OCI-LY3 (cell line): Measurements from ENCODE around the gene ITPR1.

Experiments
- EZH2phosphoT487 ChIP-seq: fragments of 200-600 bp; shearing (Covaris generic); IDR thresholded peaks from 2 replicates; pipeline ENCODE4 v1.6.1; 2018; ENCODE audit warnings: antibody characterized with exemption, mixed run types, low read depth
- TF ChIP-seq, protein P1 (sequence below): fragments of 200-600, 300-600 bp; sonication (generic); IDR thresholded peaks from 2 replicates; pipeline ENCODE4 v1.5.1; 2014; ENCODE audit warnings: antibody characterized with exemption, low read length, low read depth

DNA sequence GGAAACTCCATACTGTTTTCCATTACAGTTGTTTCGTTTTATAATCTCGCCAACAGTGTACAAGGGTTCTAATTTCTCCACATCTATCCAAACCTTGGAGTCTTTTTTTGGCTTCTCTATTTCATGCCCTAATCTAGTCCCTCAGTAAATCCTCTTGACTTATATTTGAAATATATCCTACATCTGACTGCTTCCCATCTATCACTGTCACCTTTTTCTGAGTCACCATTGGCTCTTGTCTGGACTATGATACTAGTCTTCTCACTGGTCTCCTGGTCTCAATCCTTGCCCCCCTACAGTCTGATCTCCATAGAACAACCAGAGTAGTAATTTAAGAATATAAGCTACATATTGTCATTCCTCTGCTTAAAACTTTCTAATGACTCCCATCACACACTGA, 80.0 kb downstream of the ITPR1 start:
- TF ChIP-seq, protein P1, sequence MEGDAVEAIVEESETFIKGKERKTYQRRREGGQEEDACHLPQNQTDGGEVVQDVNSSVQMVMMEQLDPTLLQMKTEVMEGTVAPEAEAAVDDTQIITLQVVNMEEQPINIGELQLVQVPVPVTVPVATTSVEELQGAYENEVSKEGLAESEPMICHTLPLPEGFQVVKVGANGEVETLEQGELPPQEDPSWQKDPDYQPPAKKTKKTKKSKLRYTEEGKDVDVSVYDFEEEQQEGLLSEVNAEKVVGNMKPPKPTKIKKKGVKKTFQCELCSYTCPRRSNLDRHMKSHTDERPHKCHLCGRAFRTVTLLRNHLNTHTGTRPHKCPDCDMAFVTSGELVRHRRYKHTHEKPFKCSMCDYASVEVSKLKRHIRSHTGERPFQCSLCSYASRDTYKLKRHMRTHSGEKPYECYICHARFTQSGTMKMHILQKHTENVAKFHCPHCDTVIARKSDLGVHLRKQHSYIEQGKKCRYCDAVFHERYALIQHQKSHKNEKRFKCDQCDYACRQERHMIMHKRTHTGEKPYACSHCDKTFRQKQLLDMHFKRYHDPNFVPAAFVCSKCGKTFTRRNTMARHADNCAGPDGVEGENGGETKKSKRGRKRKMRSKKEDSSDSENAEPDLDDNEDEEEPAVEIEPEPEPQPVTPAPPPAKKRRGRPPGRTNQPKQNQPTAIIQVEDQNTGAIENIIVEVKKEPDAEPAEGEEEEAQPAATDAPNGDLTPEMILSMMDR = no peak
- TF ChIP-seq EZH2phosphoT487 = no peak
